ENCODE measurements around the gene PFN4.
A peak's percentile ranks its signal among the peaks of the same experiment; 100 is the strongest.
"Not testable (repeated sequence)": the region's sequence is repeated elsewhere in the genome, so short reads cannot be mapped to it uniquely, and the experiment has no call there.

PFN4 gene

GRCh38 chr2:24123195-24123921 lies at the start of gene PFN4, which contains the start of gene FAM228B:
TSS of gene PFN4 (minus strand) at chr2:24123334. CDS start at chr2:24122535, 799 bp downstream.
TSS of gene FAM228B (plus strand) at chr2:24123469. CDS start at chr2:24124362, 893 bp downstream.
- peak; percentile 77 for DNase-seq (ENCODE audit: low spot score)

- DNase-seq (ENCODE audit: low spot score): no peak
Measured at GRCh38 chr2:24169023-24169422, 45.9 kb upstream of the PFN4 start.

- peak; percentile 17 for DNase-seq (ENCODE audit: low spot score)
Measured at GRCh38 chr2:24164416-24164973, 41.4 kb upstream of the PFN4 start.

- no peak for DNase-seq (ENCODE audit: low spot score)
Measured at GRCh38 chr2:24163601-24164000, 40.5 kb upstream of the PFN4 start.

- no peak for DNase-seq (ENCODE audit: low spot score)
Measured at GRCh38 chr2:24163186-24163585, 40.1 kb upstream of the PFN4 start.

- DNase-seq (ENCODE audit: low spot score): no peak
Measured at GRCh38 chr2:24162494-24162893, 39.4 kb upstream of the PFN4 start.

- no peak for DNase-seq (ENCODE audit: low spot score)
Measured at GRCh38 chr2:24160761-24161160, 37.6 kb upstream of the PFN4 start.

GRCh38 chr2:24159708-24160107 lies 36.6 kb upstream of the PFN4 start:
- DNase-seq (ENCODE audit: low spot score): no peak

- no peak for DNase-seq (ENCODE audit: low spot score)
Measured at GRCh38 chr2:24158131-24158530, 35.0 kb upstream of the PFN4 start.

- no peak for DNase-seq (ENCODE audit: low spot score)
Measured at GRCh38 chr2:24153478-24153877, 30.3 kb upstream of the PFN4 start.

- DNase-seq (ENCODE audit: low spot score): no peak
Measured at GRCh38 chr2:24152413-24153197, 29.5 kb upstream of the PFN4 start.

- no peak for DNase-seq (ENCODE audit: low spot score)
Measured at GRCh38 chr2:24147364-24147763, 24.2 kb upstream of the PFN4 start.

- DNase-seq (ENCODE audit: low spot score): not testable (repeated sequence)
Measured at GRCh38 chr2:24140305-24140704, 17.2 kb upstream of the PFN4 start.

GRCh38 chr2:24132543-24132942 lies 9.4 kb upstream of the PFN4 start:
- no peak for DNase-seq (ENCODE audit: low spot score)

GRCh38 chr2:24125956-24126355 lies 2.8 kb upstream of the PFN4 start:
- no peak for DNase-seq (ENCODE audit: low spot score)

- no peak for DNase-seq (ENCODE audit: low spot score)
Measured at GRCh38 chr2:24123922-24124580, 917 bp upstream of the PFN4 start.

- no peak for DNase-seq (ENCODE audit: low spot score)
Measured at GRCh38 chr2:24122366-24123194, 554 bp downstream of the PFN4 start.

- DNase-seq (ENCODE audit: low spot score): no peak
Measured at GRCh38 chr2:24121469-24121868, 1.7 kb downstream of the PFN4 start.

- DNase-seq (ENCODE audit: low spot score): no peak
Measured at GRCh38 chr2:24121066-24121465, 2.1 kb downstream of the PFN4 start.

GRCh38 chr2:24117902-24118301 lies 5.2 kb downstream of the PFN4 start:
- DNase-seq (ENCODE audit: low spot score): no peak

GRCh38 chr2:24115057-24115456 lies 8.1 kb downstream of the PFN4 start:
- no peak for DNase-seq (ENCODE audit: low spot score)

Data from activated CD4-positive, alpha-beta T cell treated with anti-CD3 and anti-CD28 coated beads, Interleukin-2, Interleukin-4, amounts not matched to agents 100 ng/mL and 50 ng/mL, durations not matched to agents 16 hours and 8 hours (primary cell).